Stomach smooth muscle (tissue), 2 donors: Measurements from ENCODE around the gene TFAP2C.
"Not testable (repeated sequence)": the region's sequence is repeated elsewhere in the genome, so short reads cannot be mapped to it uniquely, and the experiment has no call there.

ENCODE experiments used
- H3K27ac ChIP-seq: one replicate; pipeline ENCODE4 v1.7.0; 2013; ENCODE audit warnings: mild to moderate bottlenecking, low read length, inconsistent platforms
- H3K27me3 ChIP-seq, 2 donors: one replicate each; pipeline ENCODE4 v1.7.0; 2013; ENCODE audit warnings: low read length in 2 of 2; ENCODE audit not compliant: insufficient read depth in 2 of 2, control insufficient read depth in 1 of 2
- H3K36me3 ChIP-seq, 2 donors: one replicate each; pipeline ENCODE4 v1.7.0; 2013; ENCODE audit warnings: low read length in 2 of 2; ENCODE audit not compliant: control insufficient read depth in 2 of 2, insufficient read depth in 2 of 2
- H3K4me1 ChIP-seq: one replicate; pipeline ENCODE4 v1.7.0; 2013; ENCODE audit warnings: low read length; ENCODE audit not compliant: control insufficient read depth, insufficient read depth
- H3K4me3 ChIP-seq, 2 donors: one replicate each; pipeline ENCODE4 v1.7.0; 2013; ENCODE audit warnings: low read length in 2 of 2
- H3K9ac ChIP-seq, 2 donors: one replicate each; pipeline ENCODE4 v1.7.0; 2013; ENCODE audit warnings: low read length in 2 of 2, mild to moderate bottlenecking in 1 of 2
- H3K9me3 ChIP-seq, 2 donors: one replicate each; pipeline ENCODE4 v1.7.0; 2013; ENCODE audit warnings: low read length in 2 of 2; ENCODE audit not compliant: control insufficient read depth in 2 of 2
- donor health status: healthy.
- donor health status: Pancreatic carcinoma.

The TFAP2C gene

DNA sequence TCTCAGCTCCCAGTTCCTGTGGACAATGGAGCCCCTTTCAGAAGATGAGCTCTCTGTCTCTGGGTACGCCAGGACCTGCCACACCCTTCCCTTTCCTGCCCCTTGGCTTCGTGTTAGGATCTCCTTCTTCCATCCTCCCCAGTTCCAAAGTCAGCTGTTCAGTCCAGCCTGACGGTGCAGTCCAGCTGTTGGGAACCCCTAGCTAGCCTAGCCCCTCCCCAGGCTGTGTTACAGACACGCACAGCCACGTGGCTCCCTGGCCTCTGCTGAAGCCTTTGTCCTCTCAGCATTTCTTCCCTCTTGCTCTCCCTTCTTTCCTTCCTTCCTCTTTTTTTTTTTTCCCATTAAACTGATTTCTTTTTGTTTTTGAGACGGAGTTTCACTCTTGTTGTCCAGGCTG, 12.4 kb upstream of the TFAP2C start:
- H3K4me3 ChIP-seq, result no peak overlapping the region
- H3K27me3 ChIP-seq, result peaks cover 0 to 2% of the 10 kb centered on the region in 2 donors
- H3K27ac ChIP-seq, result no peak overlapping the region
- no peaks in the 10 kb centered on the region for H3K36me3 ChIP-seq
- H3K4me1 ChIP-seq, result no peaks in the 10 kb centered on the region
- H3K9me3 ChIP-seq, result no peaks in the 10 kb centered on the region
- H3K9ac ChIP-seq, result no peak overlapping the region

DNA sequence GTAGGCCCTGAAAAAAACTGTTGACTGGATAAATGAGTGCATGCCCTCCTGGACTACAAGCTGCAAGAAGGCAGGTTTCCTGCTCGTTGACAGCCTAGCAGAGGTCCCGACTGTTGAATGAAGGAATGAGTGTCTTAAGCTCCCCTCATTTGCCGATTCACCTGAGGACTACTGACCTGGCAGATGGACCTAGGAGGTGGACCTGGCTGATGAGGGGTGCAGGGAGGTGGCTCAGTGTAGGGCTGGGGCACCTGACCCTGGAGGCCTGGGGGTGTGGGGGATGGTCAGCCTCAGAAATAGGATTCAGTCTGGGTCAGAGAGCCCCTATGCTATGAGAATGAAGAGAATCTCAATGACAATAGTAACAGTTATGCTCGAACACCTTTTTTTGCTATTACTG, 11.6 kb upstream of the TFAP2C start:
- Histone ChIP-seq H3K27ac (no peak overlapping the region), H3K4me3 (no peak overlapping the region), H3K9ac (no peak overlapping the region), H3K4me1 (no peaks in the 10 kb centered on the region), H3K27me3 (peaks cover 0 to 2% of the 10 kb centered on the region in 2 donors), H3K36me3 (no peaks in the 10 kb centered on the region), H3K9me3 (no peaks in the 10 kb centered on the region)

DNA sequence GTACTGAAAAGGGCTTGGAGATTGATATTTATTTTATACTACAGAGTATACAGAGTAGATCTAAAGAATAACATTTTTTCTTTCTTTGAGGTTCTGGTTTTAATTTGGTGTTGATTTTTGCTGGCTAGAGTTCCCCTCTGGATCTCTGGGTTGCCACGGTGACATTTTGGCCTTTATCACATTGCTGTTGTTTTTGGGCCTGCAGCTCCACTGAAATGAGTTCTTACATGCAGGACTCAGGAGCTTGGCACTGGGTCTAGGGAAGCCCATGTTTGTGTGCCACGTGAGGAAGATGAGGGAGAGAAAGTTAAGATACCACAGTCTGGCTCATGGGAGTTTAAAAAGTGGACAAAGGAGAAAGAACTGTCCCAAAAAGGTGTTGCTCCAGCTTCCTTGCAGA, 7.4 kb upstream of the TFAP2C start:
- Histone ChIP-seq H3K27ac (no peak overlapping the region), H3K9me3 (no peaks in the 10 kb centered on the region), H3K4me1 (peaks cover 7% of the 10 kb centered on the region), H3K36me3 (no peaks in the 10 kb centered on the region), H3K4me3 (no peak overlapping the region), H3K27me3 (peaks cover 15 to 19% of the 10 kb centered on the region in 2 donors), H3K9ac (no peak overlapping the region)

DNA sequence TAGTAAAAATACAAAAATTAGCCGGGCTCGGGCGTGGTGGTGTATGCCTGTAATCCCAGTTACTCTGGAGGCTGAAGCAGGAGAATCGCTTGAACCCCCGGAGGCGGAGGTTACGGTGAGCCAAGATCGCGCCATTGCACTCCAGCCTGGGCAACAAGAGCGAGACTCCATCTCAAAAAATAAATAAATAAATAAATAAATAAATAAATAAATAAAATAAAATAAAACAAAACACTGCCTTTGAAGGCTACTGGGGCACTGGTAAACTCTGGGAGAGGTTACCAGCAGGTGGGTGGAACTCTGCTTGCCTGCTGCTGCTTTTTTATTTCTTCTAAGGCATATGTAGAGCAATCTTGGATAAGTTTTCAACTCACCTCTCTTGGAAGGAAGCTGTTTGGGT, 5.2 kb upstream of the TFAP2C start:
- Histone ChIP-seq H3K27me3 (peaks cover 32 to 40% of the 10 kb centered on the region in 2 donors), H3K4me1 (peaks cover 15% of the 10 kb centered on the region)
- H3K9ac ChIP-seq, H3K27ac ChIP-seq, H3K4me3 ChIP-seq, H3K36me3 ChIP-seq, H3K9me3 ChIP-seq: not testable (repeated sequence)

DNA sequence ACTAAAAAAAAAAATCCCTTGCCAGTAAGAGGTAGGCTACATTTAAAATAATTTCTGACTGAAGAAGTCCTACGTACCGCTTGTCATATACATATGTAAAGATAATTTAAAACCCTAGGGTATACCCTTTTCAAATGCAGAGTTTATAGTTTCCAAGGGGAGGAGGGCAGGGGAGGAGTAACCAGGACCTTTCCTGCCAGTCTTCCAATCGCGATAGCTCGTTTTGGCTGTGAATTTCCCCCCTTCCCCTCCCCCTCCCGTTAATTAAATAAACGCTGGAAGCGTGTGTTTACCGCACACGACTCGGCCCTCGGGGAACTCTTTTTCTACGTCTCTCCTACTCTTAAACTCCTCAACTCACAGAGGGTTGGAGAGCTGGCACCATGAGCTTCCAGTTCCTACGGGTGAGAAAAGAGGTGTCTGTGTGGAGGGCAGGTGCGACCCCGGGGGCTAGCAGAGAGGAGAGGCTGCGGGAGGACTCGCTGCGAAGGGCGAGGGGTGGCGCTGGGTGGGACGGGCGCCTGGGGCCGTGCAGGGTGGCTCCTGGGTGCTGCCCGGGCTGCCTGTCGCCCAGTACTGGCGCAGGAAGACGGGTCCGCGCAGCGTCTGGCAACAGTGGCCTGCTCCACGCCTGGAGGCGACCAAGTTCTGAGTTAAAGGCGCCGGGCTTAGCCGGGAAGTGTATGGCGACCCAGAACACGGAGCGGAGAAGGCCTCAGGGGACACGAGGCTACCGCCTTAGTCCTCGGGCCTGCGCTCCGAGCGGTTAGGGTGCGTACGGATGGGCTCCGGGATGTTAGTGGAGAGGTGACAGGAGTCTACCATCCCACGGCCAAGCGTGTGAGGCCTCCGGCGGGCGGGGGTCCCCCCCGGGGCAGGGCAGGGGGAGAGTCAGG, 4.1 kb upstream of the TFAP2C start:
- Histone ChIP-seq H3K27ac (no peak overlapping the region), H3K27me3 (peaks cover 40 to 51% of the 10 kb centered on the region in 2 donors), H3K9me3 (no peaks in the 10 kb centered on the region), H3K4me1 (peaks cover 26% of the 10 kb centered on the region), H3K4me3 (no peak overlapping the region), H3K9ac (no peak overlapping the region), H3K36me3 (no peaks in the 10 kb centered on the region)

DNA sequence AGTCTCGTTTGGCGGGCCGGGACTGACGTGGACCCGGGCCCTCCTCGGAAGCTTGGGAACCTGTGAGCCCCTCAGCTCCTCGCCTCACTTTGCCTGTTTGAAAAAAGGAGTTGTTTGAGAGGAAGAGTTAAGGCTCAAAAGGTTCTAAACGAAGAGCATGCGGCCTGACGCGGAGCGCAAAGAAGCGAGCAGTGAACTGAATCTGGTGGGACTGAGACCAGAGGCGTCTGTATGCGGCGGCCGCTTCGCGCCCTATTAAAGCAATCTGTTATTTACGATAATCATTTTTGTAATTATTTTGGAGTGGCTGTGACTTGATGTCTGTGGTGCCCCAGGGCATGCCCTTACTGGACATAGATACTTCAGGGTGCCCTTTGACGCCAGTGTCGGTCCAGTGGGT, 3.3 kb upstream of the TFAP2C start:
- peaks cover 34% of the 10 kb centered on the region for H3K4me1 ChIP-seq
- H3K9ac ChIP-seq, result no peak overlapping the region
- peaks cover 47 to 59% of the 10 kb centered on the region in 2 donors for H3K27me3 ChIP-seq
- H3K27ac ChIP-seq, result no peak overlapping the region
- H3K9me3 ChIP-seq, result no peaks in the 10 kb centered on the region
- no peaks in the 10 kb centered on the region for H3K36me3 ChIP-seq
- no peak overlapping the region for H3K4me3 ChIP-seq

DNA sequence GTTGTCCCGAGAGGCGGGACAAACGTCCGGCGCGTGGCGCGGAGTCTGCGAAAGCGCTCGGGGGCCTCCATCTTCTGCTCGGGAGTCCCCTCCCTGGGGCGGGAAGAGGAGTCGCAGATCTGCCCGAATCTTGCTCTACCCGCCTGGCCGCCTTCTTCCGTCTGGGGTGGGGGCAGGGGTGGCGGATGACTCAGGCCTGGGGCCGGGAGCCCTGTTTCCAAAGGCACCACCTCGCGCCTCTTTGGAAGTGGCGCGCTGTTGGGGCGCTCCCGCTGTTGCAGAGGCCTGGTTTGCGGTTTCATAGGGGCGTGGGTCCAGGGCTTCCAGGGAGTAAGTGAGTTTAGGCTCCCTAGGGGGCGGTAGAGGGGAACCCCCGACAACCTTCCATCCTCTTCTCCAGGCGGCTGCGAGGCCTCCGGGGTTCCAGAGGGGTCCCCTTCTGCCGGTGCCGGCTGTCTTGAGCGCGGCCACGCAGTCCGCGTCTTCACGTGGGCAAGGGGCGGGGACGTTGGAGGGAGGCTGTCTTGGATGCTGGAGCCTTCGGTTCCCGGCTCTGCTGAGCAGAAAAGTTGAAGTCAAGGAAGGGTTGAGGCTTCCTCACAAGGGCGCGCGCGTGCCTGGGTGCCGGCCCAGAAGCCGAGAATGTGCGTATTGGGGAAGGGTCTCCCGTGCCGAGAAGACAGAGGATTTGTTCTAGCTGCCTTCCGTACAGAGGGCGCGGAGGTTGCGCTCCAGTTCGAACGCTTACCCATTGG, 2.6 kb upstream of the TFAP2C start:
- H3K27me3 ChIP-seq, result peaks cover 49 to 66% of the 10 kb centered on the region in 2 donors
- H3K4me3 ChIP-seq, result no peak overlapping the region
- no peak overlapping the region for H3K27ac ChIP-seq
- no peaks in the 10 kb centered on the region for H3K36me3 ChIP-seq
- H3K9me3 ChIP-seq, result no peaks in the 10 kb centered on the region
- H3K4me1 ChIP-seq, result peaks cover 37% of the 10 kb centered on the region
- no peak overlapping the region for H3K9ac ChIP-seq

DNA sequence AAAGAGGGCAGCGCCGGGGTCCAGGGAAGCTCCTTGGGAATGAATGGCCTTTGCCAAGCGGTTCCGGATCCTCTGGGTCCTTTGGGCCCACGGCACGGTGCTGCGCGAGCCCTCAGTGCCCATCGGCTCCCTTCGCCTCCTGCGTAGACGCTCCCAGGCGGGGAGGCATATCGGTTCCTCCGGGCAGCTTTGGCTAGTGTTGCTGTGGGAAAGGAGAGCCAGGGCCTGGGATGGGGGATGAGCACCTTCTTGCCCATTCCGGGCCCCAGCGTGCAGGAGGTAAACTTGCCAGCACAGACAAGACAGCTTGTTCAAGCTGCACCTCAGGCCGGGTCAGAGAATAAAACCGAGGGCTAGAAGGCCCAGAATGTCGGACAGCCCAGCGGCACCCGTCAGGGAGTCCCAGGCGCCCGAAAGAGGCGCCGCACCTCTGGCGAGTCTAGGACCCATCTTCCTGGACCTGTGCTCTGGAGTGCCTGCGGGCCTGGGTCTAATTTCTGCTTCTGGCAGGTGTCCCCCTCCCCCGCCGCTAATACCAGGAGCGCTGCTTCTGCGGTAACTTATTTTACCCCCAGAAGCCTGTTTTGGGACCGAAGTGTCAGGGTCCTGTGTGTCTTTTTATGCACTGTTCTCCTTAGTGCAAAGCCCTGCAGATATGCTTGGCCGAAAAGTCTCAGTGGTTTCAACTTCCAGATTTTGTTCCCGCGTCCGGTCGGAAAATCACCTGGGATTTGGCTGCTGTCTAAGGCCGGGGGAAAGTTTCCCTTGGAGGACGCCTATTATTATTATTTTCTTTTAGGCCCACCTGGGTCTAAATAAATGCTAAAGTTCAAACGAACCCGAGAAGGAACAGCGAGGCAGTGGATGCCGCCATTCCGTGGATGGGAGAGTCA, 1.7 kb upstream of the TFAP2C start:
- Histone ChIP-seq H3K9ac (no peak overlapping the region), H3K36me3 (no peaks in the 10 kb centered on the region), H3K4me3 (peak overlapping the region in 1 of 2 donors; percentile 31), H3K27ac (no peak overlapping the region), H3K4me1 (peaks cover 38% of the 10 kb centered on the region), H3K27me3 (peaks cover 51 to 72% of the 10 kb centered on the region in 2 donors), H3K9me3 (no peaks in the 10 kb centered on the region)

DNA sequence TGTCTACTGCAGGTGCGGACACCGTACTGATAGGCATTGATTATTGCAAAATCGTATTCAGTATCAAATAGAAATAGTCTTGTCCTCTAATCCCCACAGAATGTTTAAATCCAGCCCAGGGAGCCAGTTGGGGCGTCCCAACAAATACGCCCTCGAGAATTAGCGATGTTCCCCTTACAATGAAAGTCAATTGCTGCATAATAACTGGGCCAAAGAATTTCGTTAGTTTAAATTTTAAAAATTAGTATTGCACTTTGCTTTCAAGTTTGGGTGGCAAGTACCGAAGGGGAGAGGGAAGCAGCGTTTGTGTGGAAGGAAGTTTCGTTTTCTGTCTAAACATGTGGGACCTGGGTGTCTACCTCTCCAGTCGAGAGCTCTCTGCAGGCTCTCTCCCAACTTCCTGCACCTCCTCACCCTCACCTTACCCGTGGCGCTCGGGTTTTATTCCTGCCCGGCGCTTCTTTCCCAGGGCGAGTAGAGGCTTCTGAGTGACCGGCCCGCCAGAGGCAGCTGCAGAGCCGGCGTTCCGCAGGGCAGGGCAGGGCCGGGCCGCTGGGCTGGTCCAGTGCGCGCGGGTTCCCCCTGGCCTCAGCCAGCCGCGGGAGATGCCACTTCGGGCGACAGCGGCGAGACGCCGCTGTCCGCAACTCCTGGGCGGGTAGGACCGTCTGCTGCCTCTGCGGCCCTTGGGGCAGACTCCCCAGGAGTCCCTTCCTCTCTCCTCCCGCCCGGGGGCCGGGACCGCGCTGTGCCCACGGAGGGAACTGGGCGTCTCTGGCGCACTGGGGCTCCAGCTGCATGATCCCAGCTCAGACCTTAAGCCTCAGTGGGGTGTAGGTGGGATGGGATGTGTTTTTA, 862 bp upstream of the TFAP2C start:
- Histone ChIP-seq H3K4me1 (peaks cover 38% of the 10 kb centered on the region), H3K4me3 (peak overlapping the region; percentile 44 to 71), H3K9ac (no peak overlapping the region), H3K27ac (no peak overlapping the region), H3K27me3 (peaks cover 54 to 75% of the 10 kb centered on the region in 2 donors), H3K9me3 (no peaks in the 10 kb centered on the region), H3K36me3 (no peaks in the 10 kb centered on the region)
